IMR-90 (cell line): ENCODE measurements around the gene TMEM139. TPM values are rescaled to one million over a fixed set of nuclear protein-coding genes. Genes with fewer than 3 reads are reported as not detected.

Experiments
- ATAC-seq: fragments of 200-7000 bp; cut with Tn5 transposase; 2 replicates; pipeline ENCODE4 v1.9.1; 2020; ENCODE audit warnings: low read depth, mild to moderate bottlenecking, moderate library complexity
- BruUV-seq: library from RNA; stranded (reverse); fragments of 400-500 nt; replicated peaks from 2 replicates; lab custom pipeline; 2021; lab: Mats Ljungman, UMichigan
- CTCF ChIA-PET: fragments of 300-600 bp; formaldehyde crosslinking; extraction: SDS; loops from one replicate; lab custom pipeline; 2021; ENCODE audit warnings: antibody characterized with exemption; lab: Yijun Ruan, JAX
- POLR2A ChIA-PET: fragments of 300-600 bp; sonication (Branson Sonifier 250); formaldehyde crosslinking; loops from one replicate; lab custom pipeline; 2022; ENCODE audit warnings: antibody characterized with exemption; ENCODE audit not compliant: unreplicated experiment; lab: Charles Lee
- DNase-seq: peaks from one replicate; pipeline ENCODE4 v3.0.0; 2013
- H2AFZ ChIP-seq: replicated peaks from 2 replicates; pipeline ENCODE3; 2013; ENCODE audit warnings: low read length, mild to moderate bottlenecking; ENCODE audit not compliant: poor library complexity
- H2AK5ac ChIP-seq: 2 replicates; pipeline ENCODE4 v1.6.1; 2013; ENCODE audit warnings: low read depth, low read length, inconsistent platforms
- H2AK9ac ChIP-seq: replicated peaks from 2 replicates; pipeline ENCODE3; 2013; ENCODE audit warnings: mild to moderate bottlenecking, low read depth, low read length, moderate library complexity; ENCODE audit not compliant: poor library complexity
- H2BK120ac ChIP-seq: 2 replicates; pipeline ENCODE4 v1.6.1; 2013; ENCODE audit warnings: low read depth, low read length, inconsistent platforms
- H2BK15ac ChIP-seq: 3 replicates; pipeline ENCODE4 v1.6.1; 2013; ENCODE audit warnings: low read depth, low read length, inconsistent platforms
- H2BK20ac ChIP-seq: 2 replicates; pipeline ENCODE4 v1.6.1; 2013; ENCODE audit warnings: low read depth, mild to moderate bottlenecking, inconsistent platforms, low read length, moderate library complexity
- H2BK5ac ChIP-seq: 2 replicates; pipeline ENCODE4 v1.6.1; 2013; ENCODE audit warnings: mild to moderate bottlenecking, low read depth, low read length, inconsistent platforms; ENCODE audit not compliant: poor library complexity, severe bottlenecking
- H3K14ac ChIP-seq: replicated peaks from 2 replicates; pipeline ENCODE4 v1.6.1; 2013; ENCODE audit warnings: low read depth, low read length, inconsistent platforms
- H3K18ac ChIP-seq: 2 replicates; pipeline ENCODE4 v1.6.1; 2013; ENCODE audit warnings: low read depth, low read length, control low read depth
- H3K23ac ChIP-seq: 2 replicates; pipeline ENCODE4 v1.6.1; 2013; ENCODE audit warnings: low read depth, low read length, inconsistent platforms
- H3K27ac ChIP-seq: 2 replicates; pipeline ENCODE4 v1.5.1; 2013; ENCODE audit warnings: mild to moderate bottlenecking, control low read depth, low read length; ENCODE audit not compliant: insufficient read depth
- H3K27me3 ChIP-seq: 2 replicates; pipeline ENCODE4 v1.6.1; 2013; ENCODE audit warnings: low read length; ENCODE audit not compliant: control insufficient read depth, insufficient read depth
- H3K36me3 ChIP-seq: 2 replicates; pipeline ENCODE4 v1.6.1; 2013; ENCODE audit warnings: low read length, mixed read lengths; ENCODE audit not compliant: control insufficient read depth, insufficient read depth
- H3K4ac ChIP-seq: 2 replicates; pipeline ENCODE4 v1.6.1; 2013; ENCODE audit warnings: low read depth, low read length, inconsistent platforms
- H3K4me1 ChIP-seq: 2 replicates; pipeline ENCODE4 v1.6.1; 2013; ENCODE audit warnings: low read length, mixed read lengths; ENCODE audit not compliant: control insufficient read depth, insufficient read depth
- H3K4me2 ChIP-seq: 2 replicates; pipeline ENCODE4 v1.6.1; 2013; ENCODE audit warnings: low read depth, mild to moderate bottlenecking, control low read depth, low read length, moderate library complexity
- H3K4me3 ChIP-seq: 2 replicates; pipeline ENCODE4 v1.5.1; 2013; ENCODE audit warnings: low read depth, mild to moderate bottlenecking, control low read depth, low read length, moderate library complexity; ENCODE audit not compliant: insufficient read depth
- H3K56ac ChIP-seq: 2 replicates; pipeline ENCODE4 v1.6.1; 2013; ENCODE audit warnings: low read length, inconsistent platforms; ENCODE audit not compliant: insufficient read depth; ENCODE audit errors: extremely low read depth
- H3K79me1 ChIP-seq, 2 experiments: 2 replicates each; pipeline ENCODE4 v1.6.1; 2013; ENCODE audit warnings: low read length in 2 of 2, inconsistent platforms in 1 of 2, low read depth in 1 of 2
- H3K9ac ChIP-seq: 2 replicates; pipeline ENCODE4 v1.6.1; 2013; ENCODE audit warnings: low read depth, low read length, control low read depth
- H3K9me1 ChIP-seq: 2 replicates; pipeline ENCODE4 v1.6.1; 2013; ENCODE audit warnings: low read length, inconsistent platforms; ENCODE audit not compliant: insufficient read depth
- H3K9me3 ChIP-seq: 2 replicates; pipeline ENCODE4 v1.6.1; 2013; ENCODE audit warnings: low read length; ENCODE audit not compliant: control insufficient read depth, insufficient read depth
- H4K20me1 ChIP-seq: 2 replicates; pipeline ENCODE4 v1.6.1; 2013; ENCODE audit warnings: low read length, inconsistent platforms; ENCODE audit not compliant: insufficient read depth
- H4K5ac ChIP-seq: 2 replicates; pipeline ENCODE4 v1.6.1; 2013; ENCODE audit warnings: mild to moderate bottlenecking, low read depth, low read length, control low read depth
- H4K8ac ChIP-seq, 2 experiments: 2 replicates each; pipeline ENCODE4 v1.6.1; 2013; ENCODE audit warnings: low read depth in 2 of 2, low read length in 2 of 2, control low read depth in 1 of 2, inconsistent platforms in 1 of 2
- H4K91ac ChIP-seq: 2 replicates; pipeline ENCODE4 v1.6.1; 2013; ENCODE audit warnings: low read depth, low read length, inconsistent platforms; ENCODE audit not compliant: insufficient read depth
- CTCF ChIP-seq: conservative IDR thresholded peaks from 2 replicates; pipeline ENCODE4 v1.5.1; 2012; ENCODE audit warnings: mild to moderate bottlenecking, low read depth, low read length, improper control_type of control experiment
- RCOR1 ChIP-seq: IDR thresholded peaks from 2 replicates; pipeline ENCODE4 v1.6.1; 2012; ENCODE audit warnings: mild to moderate bottlenecking, low read length, improper control_type of control experiment; ENCODE audit not compliant: insufficient replicate concordance
- RFX5 ChIP-seq: IDR thresholded peaks from 2 replicates; pipeline ENCODE4 v1.8.0; 2012; ENCODE audit warnings: low read depth, mild to moderate bottlenecking, low read length, moderate library complexity
- SMC3 ChIP-seq: fragments of 150-350 bp; IDR thresholded peaks from 2 replicates; pipeline ENCODE4 v1.6.1; 2016; ENCODE audit warnings: low read depth, mild to moderate bottlenecking, antibody characterized with exemption, low read length, moderate library complexity
- WGBS, 2 experiments: methylation state at CpG; one replicate each; pipeline versions ENCODE4 v1.1.5 to v1.1.7; 2013; ENCODE audit warnings: missing lambda C conversion rate in 2 of 2; ENCODE audit not compliant: insufficient read length in 1 of 2; ENCODE audit errors: extremely low coverage in 2 of 2; 5-methylcytosine and 5-hydroxymethylcytosine counted together
- dilution Hi-C: fragments of 300-500 bp; cut with HindIII; formaldehyde crosslinking; loops from one replicate; pipeline ENCODE4 v1.14.3; 2018; ENCODE audit warnings: low sequenced_read_pairs; ENCODE audit not compliant: unreplicated experiment
- in situ Hi-C: fragments of 300-500 bp; cut with MboI; formaldehyde crosslinking; loops from 3 replicates; pipeline ENCODE4 v1.14.3; 2019; ENCODE audit warnings: low sequenced_read_pairs, inconsistent platforms, mixed read lengths
- intact Hi-C: fragments of 100-400 bp; cut with micrococcal nuclease; formaldehyde crosslinking; loops from 2 replicates; pipeline ENCODE4 v1.10.0; 2022
- polyA plus RNA-seq, 3 experiments: library from polyadenylated mRNA; depleted of rRNA; stranded (reverse); fragments of >200 nt; gene quantifications; 2 replicates each; pipeline ENCODE4 v1.2.3, GENCODE V29; 2012; ENCODE audit warnings: low replicate concordance in 1 of 3
- total RNA-seq: library from RNA; depleted of rRNA; stranded (reverse); fragments of >200 nt; gene quantifications from 2 replicates; pipeline ENCODE4 v1.2.3, GENCODE V29; 2012

TMEM139 gene
- total and polyA plus RNA-seq, 2 of the 4 experiments (the other 2 are of a cell fraction): 0.07 TPM; not detected in 1

GRCh38 chr7:143296686-143297085 is 11.9 kb downstream of the TMEM139 start:
- in situ Hi-C loops (loop anchor here (5.0 kb wide), 1 partner anchor 71 kb away; no protein-coding TSS in a partner anchor), dilution Hi-C loops (no loop called here), intact Hi-C loops (no loop called here)
- Histone ChIP-seq H4K91ac (no peak overlapping the region), H3K27me3 (no peaks in the 10 kb centered on the region), H3K4ac (peak overlapping the region; percentile 59), H2AK5ac (no peak overlapping the region), H3K9me3 (no peaks in the 10 kb centered on the region), H4K5ac (no peak overlapping the region), H4K8ac (peak overlapping the region; percentile 57 to 60; a peak in 1 of 4 replicates), H3K56ac (no peak overlapping the region), H3K9ac (no peak overlapping the region), H3K14ac (no peak overlapping the region), H3K27ac (peak overlapping the region; percentile 59; the same call in 1 of the 2 replicates), H2AFZ (no peak overlapping the region), H2BK5ac (no peak overlapping the region), H2AK9ac (no peak overlapping the region), H2BK15ac (0 out of 3 replicates have a peak overlapping the region, but pooled peaks have one; percentile 81), H3K9me1 (peaks cover 15% of the 10 kb centered on the region), H3K36me3 (peaks cover 42% of the 10 kb centered on the region), H3K79me1 (peaks cover 15 to 46% of the 10 kb centered on the region in 2 experiments; a peak in 3 of 4 replicates), H4K20me1 (peaks cover 18% of the 10 kb centered on the region), H3K4me3 (no peak overlapping the region), H3K4me1 (peaks cover 18% of the 10 kb centered on the region), H2BK120ac (peak overlapping the region; percentile 73; the same call in 1 of the 2 replicates), H3K18ac (no peak overlapping the region), H3K23ac (peak overlapping the region; percentile 54; the same call in 1 of the 2 replicates), H2BK20ac (peak overlapping the region; percentile 53; the same call in 1 of the 2 replicates), H3K4me2 (no peak overlapping the region)
- no TSS peak for BruUV-seq
- no CpG with 5 or more reads among the region's 2 CpGs for WGBS, 2 experiments
- no peak for DNase-seq
- POLR2A ChIA-PET: interaction anchor here (0.6 kb wide), 1 partner anchor 8 kb away, joined by 6 read pairs; no protein-coding TSS in a partner anchor
- TF ChIP-seq RCOR1 (no peak), CTCF (no peak), SMC3 (no peak), RFX5 (no peak)
- no peak for ATAC-seq
- CTCF ChIA-PET: interaction anchor here (0.7 kb wide), 1 partner anchor 84 kb away, joined by 3 read pairs; no protein-coding TSS in a partner anchor
